Activated CD8-positive, alpha-beta memory T cell treated with anti-CD3 and anti-CD28 coated beads, Interleukin-2, amount 50 U/mL, for 24 hours (primary cell): ENCODE results near the gene HEATR5A.
"Not testable (repeated sequence)": the region's sequence is repeated elsewhere in the genome, so short reads cannot be mapped to it uniquely, and the experiment has no call there.

Experiments
- DNase-seq: peaks from one replicate; pipeline ENCODE4 v3.0.0-alpha.2; 2020; ENCODE audit errors: extremely low read depth

The HEATR5A gene

GRCh38 chr14:31283578-31284252 lies 136.6 kb downstream of the HEATR5A start:
- no peak for DNase-seq

GRCh38 chr14:31283153-31283552 lies 137.2 kb downstream of the HEATR5A start:
- no peak for DNase-seq

GRCh38 chr14:31280871-31281220 lies 139.5 kb downstream of the HEATR5A start:
- DNase-seq: no peak

- no peak for DNase-seq
These were observed 140.0 kb downstream of the HEATR5A start for GRCh38 chr14:31280132-31280870.

DNA sequence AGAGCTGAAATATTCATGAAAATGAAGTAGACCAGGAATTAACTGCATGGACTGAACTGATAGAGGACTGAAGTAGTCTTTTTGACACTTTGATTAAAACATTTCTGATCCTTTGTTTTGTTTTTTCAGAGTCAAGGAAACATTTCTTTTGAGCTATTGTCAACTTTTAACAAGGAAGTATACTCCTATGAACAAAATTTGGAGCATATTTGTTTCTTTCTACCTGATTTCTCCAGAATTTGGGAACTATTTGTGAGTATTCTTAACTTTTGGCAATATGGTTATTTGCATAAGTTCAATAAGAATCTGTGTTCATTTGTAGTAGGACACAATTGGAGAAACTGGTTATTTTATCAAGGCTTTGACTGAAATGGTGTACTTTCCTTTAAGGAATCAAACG lies 141.5 kb downstream of the HEATR5A start:
- no peak for DNase-seq

GRCh38 chr14:31277085-31277484 lies 143.3 kb downstream of the HEATR5A start:
- DNase-seq: no peak

- DNase-seq: not testable (repeated sequence)
These were observed 143.9 kb downstream of the HEATR5A start for GRCh38 chr14:31276417-31276816.

DNA sequence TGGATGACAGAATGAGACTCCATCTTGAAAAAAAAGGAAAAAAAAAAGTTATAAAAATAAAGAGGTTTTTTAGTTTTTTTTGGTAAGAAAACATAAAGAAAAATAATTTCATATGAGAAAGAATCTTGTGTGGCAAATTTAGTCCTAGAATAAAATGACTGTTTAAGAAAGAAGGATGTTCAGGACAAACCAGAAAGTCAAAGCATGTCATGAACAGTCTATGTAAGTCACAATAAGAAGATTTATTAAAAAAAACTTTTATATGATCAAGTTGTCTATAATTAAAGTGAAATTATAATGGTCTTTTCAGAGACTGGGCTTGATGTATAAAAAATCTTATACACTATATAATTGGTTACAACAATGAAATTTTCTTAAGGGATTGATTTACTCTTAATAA lies 144.6 kb downstream of the HEATR5A start:
- DNase-seq: no peak

GRCh38 chr14:31271648-31272047 lies 148.7 kb downstream of the HEATR5A start:
- DNase-seq: no peak

- DNase-seq: no peak
These were observed 150.1 kb downstream of the HEATR5A start for GRCh38 chr14:31270196-31270772.

DNA sequence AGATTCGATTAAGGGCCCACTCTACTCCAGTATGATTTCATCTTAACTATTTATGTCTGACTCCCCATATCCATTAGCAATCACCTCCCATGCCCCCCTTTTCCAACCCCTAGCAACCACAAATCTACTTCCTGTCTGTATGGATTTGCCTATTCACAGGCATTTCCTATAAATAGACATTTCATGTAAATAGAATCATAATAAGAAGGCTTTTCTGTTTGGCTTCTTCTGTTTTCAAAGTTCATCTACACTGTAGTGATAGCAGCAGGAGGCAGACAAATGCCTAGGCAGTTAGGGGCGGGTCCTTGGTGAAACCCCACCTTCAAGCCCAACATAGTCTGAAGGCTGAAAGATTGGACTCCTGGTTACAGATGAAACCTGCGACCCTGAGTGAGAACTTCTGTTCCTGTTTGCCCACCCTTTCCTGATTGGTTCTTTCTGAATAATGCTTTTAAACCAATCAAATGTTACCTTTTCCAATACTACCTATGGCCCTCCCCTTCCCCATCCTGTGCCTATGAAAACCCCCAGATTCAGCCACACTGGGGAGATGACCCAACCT lies 150.6 kb downstream of the HEATR5A start:
- no peak for DNase-seq

GRCh38 chr14:31268216-31268615 lies 152.1 kb downstream of the HEATR5A start:
- no peak for DNase-seq

DNA sequence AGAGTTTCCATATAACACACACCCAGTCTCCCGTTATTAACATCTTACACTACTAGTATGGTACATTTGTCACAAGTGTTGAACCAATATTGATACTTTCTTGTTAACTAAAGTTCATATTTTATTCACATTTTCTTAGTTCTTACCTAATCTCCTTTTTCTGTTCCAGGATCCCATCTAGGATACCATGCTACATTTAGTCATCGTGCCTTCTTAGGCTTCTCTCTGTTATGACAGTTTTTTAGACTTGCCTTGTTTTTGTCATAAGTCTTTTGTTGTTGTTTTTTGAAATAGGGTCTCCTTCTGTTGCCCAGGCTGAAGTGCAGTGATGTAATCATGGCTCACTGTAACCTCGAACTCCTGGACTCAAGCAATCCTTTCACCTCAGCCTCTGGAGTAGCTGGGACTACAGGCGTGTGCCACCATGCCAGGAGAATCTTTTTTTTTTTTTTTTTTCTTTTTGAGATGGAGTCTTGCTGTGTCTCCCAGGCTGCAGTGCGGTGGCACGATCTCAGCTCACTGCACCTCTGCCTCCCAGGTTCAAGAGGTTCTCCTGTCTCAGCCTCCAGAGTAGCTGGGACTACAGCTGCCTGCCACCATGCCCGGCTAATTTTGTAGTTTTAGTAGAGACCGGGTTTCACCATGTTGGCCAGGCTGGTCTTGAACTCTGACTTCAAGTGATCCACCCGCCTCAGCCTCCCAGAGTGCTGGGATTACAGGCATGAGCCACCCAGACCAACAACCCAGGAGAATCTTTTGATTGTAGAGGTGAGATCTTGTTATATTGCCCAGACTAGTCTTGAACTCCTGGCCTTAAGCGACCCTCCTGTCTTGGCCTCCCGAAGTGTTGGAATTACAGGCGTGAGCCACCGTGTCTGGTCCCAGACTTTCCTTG lies 153.7 kb downstream of the HEATR5A start:
- DNase-seq: no peak

GRCh38 chr14:31265701-31266398 lies 154.5 kb downstream of the HEATR5A start:
- no peak for DNase-seq

GRCh38 chr14:31263485-31264133 lies 156.7 kb downstream of the HEATR5A start:
- no peak for DNase-seq

GRCh38 chr14:31261859-31262731 lies 158.3 kb downstream of the HEATR5A start:
- no peak for DNase-seq

DNA sequence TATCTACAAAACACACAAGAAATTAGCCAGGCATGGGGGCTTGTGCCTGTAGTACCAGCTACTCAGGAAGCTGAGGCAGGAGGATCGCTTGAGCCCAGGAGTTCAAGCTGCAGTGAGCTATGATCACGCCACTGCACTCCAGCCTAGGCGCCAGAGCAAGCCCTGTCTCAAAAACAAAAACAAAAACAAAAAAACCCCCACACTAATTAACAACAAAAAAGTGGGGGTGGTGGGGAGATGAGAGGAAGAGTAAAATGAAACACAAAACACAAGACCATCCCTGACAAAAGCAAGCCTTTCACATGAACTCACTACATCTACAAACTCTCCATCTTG lies 158.9 kb downstream of the HEATR5A start:
- DNase-seq: no peak

GRCh38 chr14:31259040-31259435 lies 161.3 kb downstream of the HEATR5A start:
- not testable (repeated sequence) for DNase-seq

- no peak for DNase-seq
These were observed 161.8 kb downstream of the HEATR5A start for GRCh38 chr14:31258427-31259039.
